NCI-H2196 treated with DMSO at 0.1 percent for 48 hours (cell line): Measurements from ENCODE around the gene RAP1GAP.

Experiments
- DNase-seq: peaks from one replicate; lab custom pipeline; 2025; ENCODE audit not compliant: unreplicated experiment; lab: John Stamatoyannopoulos, UW

The RAP1GAP gene

GRCh38 chr1:21662426-21663247, 6.5 kb downstream of the RAP1GAP start:
- DNase-seq = no peak

GRCh38 chr1:21661886-21662285, 7.3 kb downstream of the RAP1GAP start:
- DNase-seq = no peak

- DNase-seq = no peak
These were observed 9.2 kb downstream of the RAP1GAP start for GRCh38 chr1:21659924-21660326.

GRCh38 chr1:21659099-21659923, 9.8 kb downstream of the RAP1GAP start:
- peak; percentile 62 for DNase-seq

GRCh38 chr1:21657456-21658190, 11.5 kb downstream of the RAP1GAP start:
- no peak for DNase-seq

GRCh38 chr1:21655748-21656147, 13.4 kb downstream of the RAP1GAP start:
- DNase-seq = peak; percentile 27

GRCh38 chr1:21655259-21655658, 13.9 kb downstream of the RAP1GAP start:
- DNase-seq = no peak

GRCh38 chr1:21654209-21654608, 14.9 kb downstream of the RAP1GAP start:
- no peak for DNase-seq

- no peak for DNase-seq
These were observed 15.4 kb downstream of the RAP1GAP start for GRCh38 chr1:21653744-21654100.

- DNase-seq = no peak
These were observed 16.0 kb downstream of the RAP1GAP start for GRCh38 chr1:21652937-21653743.

GRCh38 chr1:21652101-21652936, 16.8 kb downstream of the RAP1GAP start:
- no peak for DNase-seq

GRCh38 chr1:21651214-21652042, 17.7 kb downstream of the RAP1GAP start:
- DNase-seq = peak; percentile 17

GRCh38 chr1:21650400-21650799, 18.8 kb downstream of the RAP1GAP start:
- no peak for DNase-seq

- no peak for DNase-seq
These were observed 19.8 kb downstream of the RAP1GAP start for GRCh38 chr1:21649315-21649714.

GRCh38 chr1:21648791-21649190, 20.4 kb downstream of the RAP1GAP start:
- DNase-seq = no peak

- no peak for DNase-seq
These were observed 20.8 kb downstream of the RAP1GAP start for GRCh38 chr1:21648352-21648730.

GRCh38 chr1:21647431-21648351, 21.5 kb downstream of the RAP1GAP start:
- no peak for DNase-seq

- no peak for DNase-seq
These were observed 23.6 kb downstream of the RAP1GAP start for GRCh38 chr1:21645550-21645949.
